ENCODE results near the gene TPPP2. TPM values are rescaled to one million over a fixed set of nuclear protein-coding genes. Genes with fewer than 3 reads are reported as not detected.

TPPP2 gene
- total RNA-seq, 6 donors from 2014 or later: not detected

DNA sequence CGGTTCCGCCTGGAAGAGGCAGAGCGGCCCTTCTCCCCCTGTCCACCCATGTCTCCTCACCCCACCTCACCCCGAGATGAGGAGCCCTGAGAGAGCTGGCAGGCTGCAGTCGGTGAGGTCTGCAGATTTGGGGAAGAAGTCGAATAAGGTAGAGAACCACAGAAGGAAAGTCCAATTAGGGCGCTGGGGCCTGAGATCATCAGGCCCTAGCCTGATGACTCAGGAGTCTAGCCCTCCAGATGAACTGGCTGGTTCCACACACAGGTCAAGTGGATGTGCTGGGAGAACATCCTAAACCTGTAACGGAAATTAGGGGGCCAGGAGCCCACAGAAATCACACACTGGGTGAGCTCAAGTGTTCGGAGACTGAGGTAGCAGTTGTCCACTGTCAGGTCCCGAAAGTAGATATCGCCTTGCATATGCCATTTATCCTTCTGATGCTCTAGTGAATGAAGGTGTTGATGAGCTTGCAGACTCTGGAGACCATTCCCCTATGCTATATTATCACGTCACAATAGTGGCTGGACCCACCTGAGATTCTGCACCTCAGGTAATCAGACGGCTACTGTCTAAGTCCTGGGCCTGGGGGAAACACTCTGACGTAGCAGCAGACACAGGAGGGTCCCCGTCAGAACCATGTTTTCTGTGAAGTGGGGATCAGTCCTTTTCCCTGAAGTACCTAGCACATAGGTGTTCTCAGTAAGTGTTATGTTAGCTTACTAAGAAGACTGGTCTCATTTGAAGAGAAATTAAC is 41.1 kb upstream of the TPPP2 start:
- Histone ChIP-seq H3K27me3 (no peaks in the 10 kb centered on the region), H3K36me3 (peaks cover 9 to 23% (median 22%) of the 10 kb centered on the region in 4 donors), H3K27ac (peak overlapping the region; percentile 67 to 90 (median 84)), H3K4me3 (peak overlapping the region in 3 of 4 donors; percentile 81 to 95 (median 87)), H3K9me3 (no peaks in the 10 kb centered on the region), H3K4me1 (peaks cover 25 to 30% (median 28%) of the 10 kb centered on the region in 4 donors)
- ATAC-seq (ENCODE audit: low FRiP score in 2 of 2): no peak
- DNase-seq: peak in 1 of 2 donors; percentile 35
- TF ChIP-seq POLR2AphosphoS5 (IDR thresholded peaks at IDR 0.05): no peak
- TF ChIP-seq EP300 (IDR thresholded peaks at IDR 0.05): no peak
- TF ChIP-seq, protein P1, sequence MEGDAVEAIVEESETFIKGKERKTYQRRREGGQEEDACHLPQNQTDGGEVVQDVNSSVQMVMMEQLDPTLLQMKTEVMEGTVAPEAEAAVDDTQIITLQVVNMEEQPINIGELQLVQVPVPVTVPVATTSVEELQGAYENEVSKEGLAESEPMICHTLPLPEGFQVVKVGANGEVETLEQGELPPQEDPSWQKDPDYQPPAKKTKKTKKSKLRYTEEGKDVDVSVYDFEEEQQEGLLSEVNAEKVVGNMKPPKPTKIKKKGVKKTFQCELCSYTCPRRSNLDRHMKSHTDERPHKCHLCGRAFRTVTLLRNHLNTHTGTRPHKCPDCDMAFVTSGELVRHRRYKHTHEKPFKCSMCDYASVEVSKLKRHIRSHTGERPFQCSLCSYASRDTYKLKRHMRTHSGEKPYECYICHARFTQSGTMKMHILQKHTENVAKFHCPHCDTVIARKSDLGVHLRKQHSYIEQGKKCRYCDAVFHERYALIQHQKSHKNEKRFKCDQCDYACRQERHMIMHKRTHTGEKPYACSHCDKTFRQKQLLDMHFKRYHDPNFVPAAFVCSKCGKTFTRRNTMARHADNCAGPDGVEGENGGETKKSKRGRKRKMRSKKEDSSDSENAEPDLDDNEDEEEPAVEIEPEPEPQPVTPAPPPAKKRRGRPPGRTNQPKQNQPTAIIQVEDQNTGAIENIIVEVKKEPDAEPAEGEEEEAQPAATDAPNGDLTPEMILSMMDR (IDR thresholded peaks at IDR 0.05): no peak
- 85 to 88% methylated on average over 13 to 15 of the region's 15 CpGs for WGBS, 2 donors

DNA sequence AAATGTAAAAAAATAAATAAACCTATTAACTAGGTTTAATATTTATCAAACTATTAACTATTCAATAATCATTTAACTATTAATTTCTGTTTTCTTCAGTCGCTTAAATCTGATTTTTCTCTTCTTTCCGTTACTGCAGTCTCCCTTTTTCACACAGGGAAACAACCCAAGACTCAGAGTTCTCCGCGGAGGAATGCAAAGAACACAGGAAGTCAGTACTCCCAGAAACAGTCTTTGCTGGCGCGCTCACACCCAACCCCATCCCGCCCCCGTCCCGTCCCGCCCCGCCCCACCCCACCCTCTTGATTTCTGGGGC is 40.6 kb upstream of the TPPP2 start:
- ATAC-seq (ENCODE audit: low FRiP score in 2 of 2): no peak

DNA sequence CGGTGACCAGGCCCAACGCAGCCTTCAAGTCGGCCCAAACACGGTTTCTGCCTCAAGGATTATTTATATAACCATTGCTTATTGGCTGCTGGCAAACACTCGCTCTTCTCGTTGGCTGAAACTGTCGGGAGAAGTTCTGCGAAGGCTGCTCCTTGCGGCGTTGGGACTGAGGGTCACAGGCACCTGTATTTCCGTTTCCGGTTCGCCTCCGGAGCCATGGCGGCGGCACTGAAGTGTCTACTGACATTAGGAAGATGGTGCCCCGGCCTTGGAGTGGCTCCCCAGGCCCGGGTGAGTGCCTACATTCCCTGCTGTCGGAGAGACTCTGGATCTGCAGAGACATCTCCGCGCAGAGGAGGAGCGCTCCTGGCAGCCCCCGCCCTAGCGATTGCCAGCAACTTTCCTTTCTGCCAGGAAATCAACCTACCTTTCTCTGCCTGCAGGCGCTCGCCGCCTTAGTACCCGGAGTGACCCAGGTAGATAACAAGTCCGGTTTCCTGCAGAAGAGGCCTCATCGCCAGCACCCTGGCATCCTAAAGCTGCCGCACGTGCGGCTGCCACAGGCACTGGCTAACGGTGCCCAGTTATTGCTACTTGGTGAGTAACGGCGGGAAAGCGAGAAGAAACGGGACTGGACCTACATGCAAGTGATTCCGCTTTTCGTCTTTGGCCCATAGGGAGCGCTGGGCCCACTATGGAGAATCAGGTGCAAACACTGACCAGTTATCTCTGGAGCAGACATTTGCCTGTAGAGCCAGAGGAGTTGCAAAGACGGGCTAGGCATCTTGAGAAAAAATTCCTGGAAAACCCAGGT is 40.0 kb upstream of the TPPP2 start, which contains the start of gene METTL17:
Gene METTL17, plus strand, starts transcription at position 194 of the 814 bp plus-strand sequence. Its CDS starts 23 bp downstream, at position 217.
- peaks cover 19 to 34% (median 33%) of the 10 kb centered on the region in 4 donors for H3K36me3 ChIP-seq

More for the DNA sequence above, 40.6 kb upstream of the TPPP2 start:
- H3K9me3 ChIP-seq: no peaks in the 10 kb centered on the region
- peaks cover 25 to 30% (median 28%) of the 10 kb centered on the region in 4 donors for H3K4me1 ChIP-seq
- peak overlapping the region; percentile 67 to 90 (median 84) for H3K27ac ChIP-seq
- 1 to 2% methylated on average over 10 to 11 of the region's 11 CpGs for WGBS, 2 donors
- TF ChIP-seq EP300 (IDR thresholded peaks at IDR 0.05): no peak
- TF ChIP-seq, protein P1 (IDR thresholded peaks at IDR 0.05): no peak
- TF ChIP-seq POLR2AphosphoS5 (IDR thresholded peaks at IDR 0.05): no peak
- no peak for TF ChIP-seq POLR2A (IDR thresholded peaks at IDR 0.05)
- no peaks in the 10 kb centered on the region for H3K27me3 ChIP-seq
- peaks cover 14 to 28% (median 27%) of the 10 kb centered on the region in 4 donors for H3K36me3 ChIP-seq
- H3K4me3 ChIP-seq: peak overlapping the region in 3 of 4 donors; percentile 81 to 95 (median 87)
- no peak for DNase-seq

DNA sequence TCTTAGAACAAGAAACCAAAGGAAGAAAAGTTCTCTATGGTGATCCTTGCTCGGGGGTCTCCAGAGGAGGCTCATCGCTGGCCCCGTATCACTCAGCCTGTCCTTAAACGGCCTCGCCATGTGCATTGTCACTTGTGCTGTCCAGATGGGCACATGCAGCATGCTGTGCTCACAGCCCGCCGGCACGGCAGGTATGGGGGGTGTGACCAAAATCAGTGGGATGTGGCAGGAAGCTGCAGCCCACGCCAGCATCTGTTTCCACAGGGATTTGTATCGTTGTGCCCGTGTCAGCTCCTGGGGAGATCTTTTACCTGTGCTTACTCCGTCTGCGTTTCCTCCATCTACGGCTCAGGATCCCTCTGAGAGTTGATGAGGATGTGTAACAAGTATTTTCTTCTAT is 33.5 kb upstream of the TPPP2 start:
- H3K4me3 ChIP-seq: no peak overlapping the region
- no peak overlapping the region for H3K27ac ChIP-seq
- WGBS, 2 donors: 88 to 93% methylated on average over 14 of the region's 14 CpGs
- H3K4me1 ChIP-seq: peaks cover 3 to 8% (median 4%) of the 10 kb centered on the region in 4 donors
- H3K27me3 ChIP-seq: no peaks in the 10 kb centered on the region
- no peak for ATAC-seq (ENCODE audit: low FRiP score in 2 of 2)
- H3K36me3 ChIP-seq: peaks cover 39 to 55% (median 54%) of the 10 kb centered on the region in 4 donors
- peak in 1 of 2 donors; percentile 56 for DNase-seq
- TF ChIP-seq POLR2AphosphoS5 (IDR thresholded peaks at IDR 0.05) (no peak), POLR2A (IDR thresholded peaks at IDR 0.05) (no peak), EP300 (IDR thresholded peaks at IDR 0.05) (no peak)
- TF ChIP-seq, protein P1 (IDR thresholded peaks at IDR 0.05): no peak
- no peaks in the 10 kb centered on the region for H3K9me3 ChIP-seq

More for the DNA sequence above, 40.0 kb upstream of the TPPP2 start, which contains the start of gene METTL17:
- H3K4me3 ChIP-seq: peak within 1 kb of the TSS; percentile 67 to 95 (median 84)
- H3K4me1 ChIP-seq: peaks cover 25 to 30% (median 28%) of the 10 kb centered on the region in 4 donors
- WGBS, 2 donors: 0 to 2% methylated on average over 13 to 41 of the region's 42 CpGs
- H3K27me3 ChIP-seq: no peaks in the 10 kb centered on the region
- ATAC-seq (ENCODE audit: low FRiP score in 2 of 2): peak; percentile 95 to 96
- peak; percentile 86 to 90 for DNase-seq
- TF ChIP-seq POLR2A (IDR thresholded peaks at IDR 0.05) (peak in 2 of 4 donors; percentile 43 to 83), EP300 (IDR thresholded peaks at IDR 0.05) (peak in 1 of 4 donors; percentile 30), POLR2AphosphoS5 (IDR thresholded peaks at IDR 0.05) (peak; percentile 78 to 85)
- TF ChIP-seq, protein P1 (IDR thresholded peaks at IDR 0.05): peak in 2 of 6 experiments; percentile 28 to 42
- H3K9me3 ChIP-seq: no peaks in the 10 kb centered on the region
- H3K27ac ChIP-seq: peak within 1 kb of the TSS; percentile 67 to 90 (median 84)
